Suprapubic skin (tissue), 4 donors: Measurements from ENCODE around the gene POU6F1. TPM values are rescaled to one million over a fixed set of nuclear protein-coding genes. Genes with fewer than 3 reads are reported as not detected.

Experiments
- DNase-seq, 2 donors: peaks; one replicate each; pipeline ENCODE4 v3.0.0-alpha.2; 2019; ENCODE audit warnings: low spot score in 2 of 2
- H3K27ac ChIP-seq: fragments of 200-600 bp; sonication (generic); one replicate; pipeline ENCODE4 v1.5.1; 2019
- H3K27me3 ChIP-seq: fragments of 200-600 bp; sonication (generic); one replicate; pipeline ENCODE4 v1.5.1; 2019
- H3K36me3 ChIP-seq: fragments of 200-600 bp; sonication (generic); one replicate; pipeline ENCODE4 v1.5.1; 2019
- H3K4me1 ChIP-seq: fragments of 200-600 bp; sonication (generic); one replicate; pipeline ENCODE4 v1.5.1; 2019
- H3K4me3 ChIP-seq: fragments of 200-600 bp; sonication (generic); one replicate; pipeline ENCODE4 v1.5.1; 2019; ENCODE audit warnings: mild to moderate bottlenecking
- H3K9me3 ChIP-seq: fragments of 200-600 bp; sonication (generic); one replicate; pipeline ENCODE4 v1.5.1; 2019
- EP300 ChIP-seq: sonication (generic); formaldehyde crosslinking; IDR thresholded peaks from one replicate; pipeline ENCODE4 v1.6.1; 2017; ENCODE audit warnings: antibody characterized with exemption
- POLR2A ChIP-seq, 2 donors: fragments of 450-650 bp; IDR thresholded peaks; one replicate each; pipeline ENCODE4 v1.6.1; 2017; ENCODE audit warnings: antibody characterized with exemption in 2 of 2, mild to moderate bottlenecking in 2 of 2, moderate library complexity in 2 of 2
- POLR2AphosphoS5 ChIP-seq, 3 donors: sonication (generic); formaldehyde crosslinking; IDR thresholded peaks; one replicate each; pipeline ENCODE4 v1.6.1; 2017; ENCODE audit warnings: antibody characterized with exemption in 3 of 3
- WGBS: methylation state at CpG from one replicate; pipeline ENCODE4 v1.1.5; 2018; 5-methylcytosine and 5-hydroxymethylcytosine counted together
- total RNA-seq, 4 donors: library from RNA; depleted of rRNA; stranded (reverse); fragments of >200 nt; gene quantifications; one replicate each; pipeline ENCODE4 v1.1.0, GENCODE V29; 2016
- TF ChIP-seq, protein P1 (sequence below), 2 donors: fragments of 200-600 bp in 1 of 2; fragments of 450-650 bp in 1 of 2; sonication (generic) in 1 of 2; IDR thresholded peaks; one replicate each; pipeline ENCODE4 v1.5.1; 2016 to 2019; ENCODE audit warnings: antibody characterized with exemption in 2 of 2, mild to moderate bottlenecking in 1 of 2, moderate library complexity in 1 of 2

POU6F1 gene
- total RNA-seq, 4 donors from 2014 or later, result 9.4 to 36.5 (median 13.6) TPM

GRCh38 chr12:51254536-51254935 is 36.7 kb upstream of the POU6F1 start:
- no peak for TF ChIP-seq POLR2AphosphoS5 (IDR thresholded peaks at IDR 0.05)
- TF ChIP-seq, protein P1, sequence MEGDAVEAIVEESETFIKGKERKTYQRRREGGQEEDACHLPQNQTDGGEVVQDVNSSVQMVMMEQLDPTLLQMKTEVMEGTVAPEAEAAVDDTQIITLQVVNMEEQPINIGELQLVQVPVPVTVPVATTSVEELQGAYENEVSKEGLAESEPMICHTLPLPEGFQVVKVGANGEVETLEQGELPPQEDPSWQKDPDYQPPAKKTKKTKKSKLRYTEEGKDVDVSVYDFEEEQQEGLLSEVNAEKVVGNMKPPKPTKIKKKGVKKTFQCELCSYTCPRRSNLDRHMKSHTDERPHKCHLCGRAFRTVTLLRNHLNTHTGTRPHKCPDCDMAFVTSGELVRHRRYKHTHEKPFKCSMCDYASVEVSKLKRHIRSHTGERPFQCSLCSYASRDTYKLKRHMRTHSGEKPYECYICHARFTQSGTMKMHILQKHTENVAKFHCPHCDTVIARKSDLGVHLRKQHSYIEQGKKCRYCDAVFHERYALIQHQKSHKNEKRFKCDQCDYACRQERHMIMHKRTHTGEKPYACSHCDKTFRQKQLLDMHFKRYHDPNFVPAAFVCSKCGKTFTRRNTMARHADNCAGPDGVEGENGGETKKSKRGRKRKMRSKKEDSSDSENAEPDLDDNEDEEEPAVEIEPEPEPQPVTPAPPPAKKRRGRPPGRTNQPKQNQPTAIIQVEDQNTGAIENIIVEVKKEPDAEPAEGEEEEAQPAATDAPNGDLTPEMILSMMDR (IDR thresholded peaks at IDR 0.05), result no peak
- no peak for TF ChIP-seq POLR2A (IDR thresholded peaks at IDR 0.05)
- H3K27me3 ChIP-seq, result no peaks in the 10 kb centered on the region
- H3K4me3 ChIP-seq, result no peak overlapping the region
- peak in 1 of 2 donors; percentile 20 for DNase-seq
- no peak overlapping the region for H3K27ac ChIP-seq
- H3K4me1 ChIP-seq, result no peaks in the 10 kb centered on the region
- WGBS, result 87% methylated on average over 4 of the region's 4 CpGs
- H3K9me3 ChIP-seq, result no peaks in the 10 kb centered on the region
- H3K36me3 ChIP-seq, result peaks cover 15% of the 10 kb centered on the region

GRCh38 chr12:51253276-51253675 is 35.4 kb upstream of the POU6F1 start:
- WGBS, result 94% methylated on average over 1 of the region's 1 CpG
- no peaks in the 10 kb centered on the region for H3K4me1 ChIP-seq
- H3K36me3 ChIP-seq, result peaks cover 14% of the 10 kb centered on the region
- TF ChIP-seq POLR2AphosphoS5 (IDR thresholded peaks at IDR 0.05) (no peak), EP300 (no peak), POLR2A (IDR thresholded peaks at IDR 0.05) (no peak)
- TF ChIP-seq, protein P1 (IDR thresholded peaks at IDR 0.05), result no peak
- H3K9me3 ChIP-seq, result no peaks in the 10 kb centered on the region
- no peaks in the 10 kb centered on the region for H3K27me3 ChIP-seq
- H3K4me3 ChIP-seq, result no peak overlapping the region
- no peak for DNase-seq
- H3K27ac ChIP-seq, result no peak overlapping the region

- Histone ChIP-seq H3K27ac (no peak overlapping the region), H3K4me3 (no peak overlapping the region), H3K36me3 (peaks cover 29% of the 10 kb centered on the region), H3K9me3 (no peaks in the 10 kb centered on the region), H3K4me1 (peaks cover 10% of the 10 kb centered on the region), H3K27me3 (no peaks in the 10 kb centered on the region)
- TF ChIP-seq EP300, result no peak
- TF ChIP-seq POLR2AphosphoS5 (IDR thresholded peaks at IDR 0.05), result no peak
- TF ChIP-seq POLR2A (IDR thresholded peaks at IDR 0.05), result no peak
- TF ChIP-seq, protein P1 (IDR thresholded peaks at IDR 0.05), result no peak
- 77% methylated on average over 14 of the region's 14 CpGs for WGBS
- DNase-seq, result no peak
Measured at GRCh38 chr12:51247523-51248206, 29.8 kb upstream of the POU6F1 start.

DNA sequence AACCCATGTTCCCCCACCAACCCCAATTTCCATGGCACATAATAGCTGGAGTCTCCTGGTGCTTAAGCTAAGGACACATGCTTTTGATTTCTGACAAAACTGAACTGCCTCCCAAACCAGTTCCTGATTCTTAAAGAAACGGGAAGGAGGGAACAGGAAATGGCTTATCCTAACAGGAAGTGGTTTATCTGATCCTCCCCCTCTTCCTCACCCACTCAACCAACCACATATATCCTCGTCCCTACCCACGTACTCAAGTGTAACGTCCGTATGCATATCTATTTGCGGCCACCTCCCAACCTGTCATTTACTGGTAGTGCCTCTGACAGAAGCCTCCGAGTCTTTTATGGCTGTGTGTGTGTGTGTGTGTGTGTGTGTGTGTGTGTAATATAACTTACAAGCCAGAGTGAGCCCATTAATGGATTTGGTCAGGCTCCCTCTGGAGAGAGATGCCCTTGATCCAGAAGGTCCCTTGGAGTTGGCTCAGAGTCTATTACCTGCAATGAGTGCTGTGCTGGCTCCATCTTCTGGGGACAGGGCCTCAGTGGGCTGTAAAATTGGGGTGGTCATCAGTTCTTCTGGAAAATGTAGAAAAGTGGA is 28.5 kb upstream of the POU6F1 start:
- TF ChIP-seq POLR2AphosphoS5 (IDR thresholded peaks at IDR 0.05) (no peak), EP300 (no peak), POLR2A (IDR thresholded peaks at IDR 0.05) (no peak)
- TF ChIP-seq, protein P1 (IDR thresholded peaks at IDR 0.05), result no peak
- 47% methylated on average over 7 of the region's 7 CpGs for WGBS
- Histone ChIP-seq H3K27ac (no peak overlapping the region), H3K4me3 (no peak overlapping the region), H3K36me3 (peaks cover 42% of the 10 kb centered on the region), H3K9me3 (no peaks in the 10 kb centered on the region), H3K27me3 (no peaks in the 10 kb centered on the region), H3K4me1 (peaks cover 22% of the 10 kb centered on the region)
- no peak for DNase-seq

GRCh38 chr12:51245476-51246253 is 27.8 kb upstream of the POU6F1 start:
- peaks cover 49% of the 10 kb centered on the region for H3K36me3 ChIP-seq

More at GRCh38 chr12:51245476-51246253, 27.8 kb upstream of the POU6F1 start:
- Histone ChIP-seq H3K4me1 (peaks cover 29% of the 10 kb centered on the region), H3K27ac (no peak overlapping the region), H3K4me3 (no peak overlapping the region), H3K9me3 (no peaks in the 10 kb centered on the region), H3K27me3 (no peaks in the 10 kb centered on the region)
- no peak for TF ChIP-seq POLR2AphosphoS5 (IDR thresholded peaks at IDR 0.05)
- TF ChIP-seq POLR2A (IDR thresholded peaks at IDR 0.05), result no peak
- TF ChIP-seq, protein P1 (IDR thresholded peaks at IDR 0.05), result no peak
- TF ChIP-seq EP300, result no peak
- 92% methylated on average over 11 of the region's 11 CpGs for WGBS
- DNase-seq, result peak in 1 of 2 donors; percentile 7
